Fibroblast of lung (primary cell): ENCODE results near the gene TMC5.

Experiments
- CTCF ChIP-seq, 2 donors: IDR thresholded peaks in 1 of 2; conservative IDR thresholded peaks in 1 of 2; 1 replicate in 1 of 2; 2 replicates in 1 of 2; pipeline ENCODE4 v1.5.1; 2011 to 2012; ENCODE audit warnings: low read length in 2 of 2, control low read depth in 1 of 2, inconsistent platforms in 1 of 2, low read depth in 1 of 2, mild to moderate bottlenecking in 1 of 2
- EZH2 ChIP-seq: IDR thresholded peaks from 2 replicates; pipeline ENCODE4 v1.5.1; 2012; ENCODE audit warnings: low read length, control low read depth, mild to moderate bottlenecking; ENCODE audit errors: missing control alignments

DNA sequence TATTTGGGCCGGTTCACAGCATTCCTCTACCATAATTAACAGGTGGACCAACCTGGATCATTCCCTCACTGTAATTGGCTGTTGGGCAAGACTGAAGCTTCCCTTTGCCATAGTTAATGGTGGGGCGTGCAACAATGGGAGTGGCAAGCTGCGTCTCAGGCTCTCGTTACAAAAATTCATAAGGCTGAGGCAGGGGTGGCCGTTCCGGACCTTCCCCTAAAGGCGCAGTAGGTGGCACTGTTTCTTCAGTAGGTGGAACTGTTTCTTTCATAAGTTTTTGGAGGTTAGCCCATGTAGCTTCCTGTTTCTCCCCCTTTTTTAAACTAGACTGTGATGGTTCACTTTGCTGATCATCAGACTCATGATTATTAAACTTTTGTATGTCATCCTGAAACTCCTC lies 17.0 kb upstream of the TMC5 start:
- no peak for TF ChIP-seq CTCF (conservative IDR thresholded peaks at IDR 0.05 in 1 of 2, IDR thresholded peaks at IDR 0.05 in 1 of 2; ENCODE audit: low read depth in 1 of 2, low read length in 2 of 2)
- TF ChIP-seq EZH2: no peak
